HepG2 (cell line): ENCODE measurements around the gene XIST. TPM values are rescaled to one million over a fixed set of nuclear protein-coding genes. Genes with fewer than 3 reads are reported as not detected.

Source experiments
- ATAC-seq: fragments of 200-7000 bp; cut with Tn5 transposase; 3 replicates; pipeline ENCODE4 v1.9.1; 2020; ENCODE audit warnings: mild to moderate bottlenecking, moderate library complexity
- BruUV-seq: library from RNA; stranded (reverse); fragments of 400-500 nt; replicated peaks from 2 replicates; lab custom pipeline; 2021; lab: Mats Ljungman, UMichigan
- CTCF ChIA-PET: fragments of 300-600 bp; formaldehyde crosslinking; extraction: SDS; loops from one replicate; lab custom pipeline; 2021; ENCODE audit warnings: low total read pairs, inconsistent platforms, low intra/inter-chr PET ratio; lab: Yijun Ruan, JAX
- POLR2A ChIA-PET: fragments of 350-600 bp; sonication (Branson Sonifier 250); formaldehyde crosslinking; loops from one replicate; lab custom pipeline; 2020; ENCODE audit warnings: antibody characterized with exemption, inconsistent platforms; lab: Yijun Ruan, JAX
- DNase-seq: peaks from one replicate; pipeline ENCODE4 v3.0.0-alpha.2; 2015; ENCODE audit warnings: low spot score
- FAIRE-seq: peaks from 3 replicates; lab custom pipeline; 2011; peaks lifted over from hg19 to GRCh38; lab: Jason Lieb, UNC
- H2AFZ ChIP-seq: one replicate; pipeline ENCODE4 v1.6.1; 2011; ENCODE audit warnings: low read length, inconsistent platforms
- H3K27ac ChIP-seq: fragments of 300-600 bp; 3 replicates; pipeline ENCODE4 v1.8.0; 2011; ENCODE audit warnings: mixed run types, mild to moderate bottlenecking, mixed read lengths, low read length, inconsistent platforms; ENCODE audit not compliant: insufficient read depth; ENCODE audit errors: extremely low read length
- H3K27me3 ChIP-seq, 2 experiments: fragments of 200-600 bp in 1 of 2; 2 replicates in 1 of 2; 3 replicates in 1 of 2; pipeline versions ENCODE4 v1.6.0 to v1.8.0; 2011; ENCODE audit warnings: low read length in 2 of 2, mild to moderate bottlenecking in 2 of 2, moderate library complexity in 2 of 2, inconsistent platforms in 1 of 2; ENCODE audit not compliant: insufficient read depth in 2 of 2, control insufficient read depth in 1 of 2
- H3K36me3 ChIP-seq, 2 experiments: fragments of 200-600 bp in 1 of 2; replicated peaks in 1 of 2; 2 replicates in 1 of 2; 3 replicates in 1 of 2; pipeline versions ENCODE4 v1.5.1 to v1.8.0; 2011; ENCODE audit warnings: low read length in 2 of 2, inconsistent platforms in 1 of 2; ENCODE audit not compliant: insufficient read depth in 2 of 2, control insufficient read depth in 1 of 2
- H3K4me1 ChIP-seq: 2 replicates; pipeline ENCODE4 v1.5.1; 2012; ENCODE audit warnings: low read length, inconsistent platforms; ENCODE audit not compliant: insufficient read depth
- H3K4me2 ChIP-seq: 2 replicates; pipeline ENCODE4 v1.6.0; 2011; ENCODE audit warnings: low read depth, low read length, inconsistent platforms
- H3K4me3 ChIP-seq, 3 experiments: fragments of 200-600 bp in 1 of 3; sonication (generic), shearing (Covaris generic) in 1 of 3; replicated peaks in 1 of 3; 2 replicates each; pipeline ENCODE4 v1.5.1; 2011 to 2016; ENCODE audit warnings: low read length in 3 of 3, inconsistent platforms in 2 of 3, low read depth in 2 of 3, mild to moderate bottlenecking in 2 of 3, control low read depth in 1 of 3, mixed read lengths in 1 of 3; ENCODE audit not compliant: insufficient read depth in 1 of 3
- H3K79me2 ChIP-seq: one replicate; pipeline ENCODE4 v1.6.1; 2011; ENCODE audit warnings: low read length, inconsistent platforms; ENCODE audit not compliant: insufficient read depth
- H3K9ac ChIP-seq: 2 replicates; pipeline ENCODE4 v1.6.0; 2011; ENCODE audit warnings: mild to moderate bottlenecking, low read depth, low read length, inconsistent platforms; ENCODE audit not compliant: insufficient read depth
- H3K9me3 ChIP-seq: 2 replicates; pipeline ENCODE4 v1.5.1; 2012; ENCODE audit warnings: mild to moderate bottlenecking, low read length
- H4K20me1 ChIP-seq: 2 replicates; pipeline ENCODE4 v1.6.0; 2011; ENCODE audit warnings: inconsistent platforms, mild to moderate bottlenecking, low read length, moderate library complexity; ENCODE audit not compliant: insufficient read depth
- DNMT1 ChIP-seq: sonication (generic); formaldehyde crosslinking; IDR thresholded peaks from 2 replicates; pipeline ENCODE4 v1.5.1; 2020; ENCODE audit warnings: mild to moderate bottlenecking, missing genetic modification reagents
- E2F1 ChIP-seq: sonication (generic); formaldehyde crosslinking; IDR thresholded peaks from 2 replicates; pipeline ENCODE4 v1.5.0; 2020; ENCODE audit warnings: missing genetic modification reagents
- HNRNPH1 ChIP-seq: fragments of 200-400 bp; formaldehyde crosslinking; optimal IDR thresholded peaks from 2 replicates; pipeline ENCODE3; 2017; ENCODE audit warnings: mild to moderate bottlenecking, low read depth, low read length
- HNRNPL ChIP-seq: fragments of 200-400 bp; formaldehyde crosslinking; IDR thresholded peaks from 2 replicates; pipeline ENCODE4 v1.6.1; 2017; ENCODE audit warnings: mild to moderate bottlenecking, low read depth, low read length
- KMT2B ChIP-seq: IDR thresholded peaks from 2 replicates; pipeline ENCODE4 v1.6.1; 2016; ENCODE audit warnings: missing genetic modification reagents, missing compliant biosample characterization
- MAF1 ChIP-seq: sonication (generic); formaldehyde crosslinking; IDR thresholded peaks from 2 replicates; pipeline ENCODE4 v1.5.0; 2020; ENCODE audit warnings: missing genetic modification reagents, borderline replicate concordance
- MTA3 ChIP-seq: sonication (generic); formaldehyde crosslinking; IDR thresholded peaks from 2 replicates; pipeline ENCODE4 v1.4.0; 2020; ENCODE audit warnings: missing genetic modification reagents
- PHF21A ChIP-seq: sonication (generic); formaldehyde crosslinking; IDR thresholded peaks from 2 replicates; pipeline ENCODE4 v1.5.0; 2020; ENCODE audit warnings: mild to moderate bottlenecking, missing genetic modification reagents
- POGZ ChIP-seq: sonication (generic); formaldehyde crosslinking; IDR thresholded peaks from 2 replicates; pipeline ENCODE4 v1.4.0; 2020; ENCODE audit warnings: mild to moderate bottlenecking, missing genetic modification reagents
- RAD21 ChIP-seq: fragments of 450-650 bp; formaldehyde crosslinking; IDR thresholded peaks from 2 replicates; pipeline ENCODE4 v1.5.0; 2020; ENCODE audit warnings: mild to moderate bottlenecking
- RNF219 ChIP-seq: sonication (generic); formaldehyde crosslinking; IDR thresholded peaks from 2 replicates; pipeline ENCODE4 v1.5.0; 2020; ENCODE audit warnings: mild to moderate bottlenecking, missing genetic modification reagents
- TOPORS ChIP-seq: sonication (generic); formaldehyde crosslinking; IDR thresholded peaks from 2 replicates; pipeline ENCODE4 v1.8.0; 2023; ENCODE audit warnings: mild to moderate bottlenecking, missing genetic modification reagents
- ZBTB21 ChIP-seq: sonication (generic); formaldehyde crosslinking; IDR thresholded peaks from 2 replicates; pipeline ENCODE4 v1.4.0; 2020; ENCODE audit warnings: missing genetic modification reagents
- ZFYVE20 ChIP-seq: sonication (generic); formaldehyde crosslinking; IDR thresholded peaks from 2 replicates; pipeline ENCODE4 v1.8.0; 2023; ENCODE audit warnings: low read depth, mild to moderate bottlenecking, moderate library complexity, missing genetic modification reagents, borderline replicate concordance
- ZNF430 ChIP-seq: sonication (generic); formaldehyde crosslinking; IDR thresholded peaks from 2 replicates; pipeline ENCODE4 v1.9.0; 2021; ENCODE audit warnings: mild to moderate bottlenecking, missing genetic modification reagents
- ZNF639 ChIP-seq: conservative IDR thresholded peaks from 2 replicates; pipeline ENCODE4 v1.6.1; 2018; ENCODE audit warnings: missing genetic modification reagents
- WGBS: methylation state at CpG from one replicate; pipeline ENCODE4 v1.1.6; 2017; ENCODE audit warnings: low lambda C conversion rate; 5-methylcytosine and 5-hydroxymethylcytosine counted together
- in situ Hi-C: cut with HindIII; loops from 2 replicates; pipeline ENCODE4 v1.10.0; 2017; ENCODE audit warnings: low pct_unique_long_range_greater_than_20kb; ENCODE audit not compliant: extremely low pct_ligation_motif_present
- intact Hi-C: fragments of 100-400 bp; cut with micrococcal nuclease; formaldehyde crosslinking; loops from one replicate; pipeline ENCODE4 v1.10.0; 2022; ENCODE audit not compliant: unreplicated experiment
- polyA plus RNA-seq, 8 experiments: library from polyadenylated mRNA; depleted of rRNA in 3 of 8; stranded (reverse) in 7 of 8; unstranded in 1 of 8; fragments of >200 nt; fragmentation: Illumina TruSeq in 4 of 8; extraction: Trizol in 4 of 8; gene quantifications; 2 replicates each; pipeline versions ENCODE4 v1.2.1 to v1.2.3, GENCODE V29; 2011 to 2016; ENCODE audit warnings: low read depth in 4 of 8, missing spikeins in 1 of 8, mixed read lengths in 1 of 8; ENCODE audit not compliant: insufficient read depth in 1 of 8
- total RNA-seq, 5 experiments: library from RNA; depleted of rRNA; stranded (reverse); fragments of >200 nt; fragmentation: Illumina TruSeq; extraction: Trizol; gene quantifications; 2 replicates each; pipeline ENCODE4 v1.2.3, GENCODE V29; 2016; ENCODE audit warnings: low read depth in 1 of 5

The XIST gene
- total and polyA plus RNA-seq, 2 of the 13 experiments (the other 11 are each of a cell fraction or from before 2014, with no cell fraction given) = 0.02 to 0.26 TPM

GRCh38 chrX:73839152-73839551 is 13.4 kb downstream of the XIST start:
- Histone ChIP-seq H3K27ac (no peak overlapping the region), H3K4me1 (no peaks in the 10 kb centered on the region), H3K9me3 (no peaks in the 10 kb centered on the region), H4K20me1 (no peaks in the 10 kb centered on the region), H3K27me3 (no peaks in the 10 kb centered on the region; a peak in 1 of 5 replicates), H3K9ac (no peak overlapping the region), H3K36me3 (no peaks in the 10 kb centered on the region), H3K4me2 (no peak overlapping the region), H3K79me2 (no peaks in the 10 kb centered on the region), H2AFZ (no peak overlapping the region), H3K4me3 (no peak overlapping the region)
- FAIRE-seq = no peak
- WGBS = 0% methylated on average over 1 of the region's 1 CpG
- no peak for ATAC-seq
- DNase-seq = no peak
- POLR2A ChIA-PET = no interaction called here
- intact Hi-C loops (no loop called here), in situ Hi-C loops (no loop called here)
- CTCF ChIA-PET = no interaction called here
- BruUV-seq = no TSS peak
- TF ChIP-seq POGZ (no peak), MAF1 (CRISPR knock-in tag) (no peak), MTA3 (no peak), PHF21A (CRISPR knock-in tag) (no peak), ZNF639 (CRISPR knock-in tag) (no peak), ZBTB21 (CRISPR knock-in tag) (no peak), TOPORS (CRISPR knock-in tag) (no peak), HNRNPL (no peak)

- WGBS = 38% methylated on average over 3 of the region's 3 CpGs
- Histone ChIP-seq H3K9ac (no peak overlapping the region), H3K4me1 (no peaks in the 10 kb centered on the region), H3K9me3 (no peaks in the 10 kb centered on the region), H2AFZ (no peak overlapping the region), H4K20me1 (no peaks in the 10 kb centered on the region), H3K36me3 (no peaks in the 10 kb centered on the region), H3K79me2 (no peaks in the 10 kb centered on the region), H3K27me3 (no peaks in the 10 kb centered on the region; a peak in 1 of 5 replicates), H3K27ac (no peak overlapping the region), H3K4me3 (no peak overlapping the region), H3K4me2 (no peak overlapping the region)
- no peak for DNase-seq
- intact Hi-C loops = no loop called here
- ChIA-PET POLR2A (no interaction called here), CTCF (no interaction called here)
- FAIRE-seq = no peak
- BruUV-seq = no TSS peak
- in situ Hi-C loops = no loop called here
- no peak for ATAC-seq
- no peak for TF ChIP-seq DNMT1
- no peak for TF ChIP-seq RAD21
- no peak for TF ChIP-seq ZFYVE20 (CRISPR knock-in tag)
- TF ChIP-seq RNF219 (CRISPR knock-in tag) = no peak
- no peak for TF ChIP-seq KMT2B (CRISPR knock-in tag)
- TF ChIP-seq HNRNPH1 = no peak
- no peak for TF ChIP-seq ZNF430 (CRISPR knock-in tag)
- TF ChIP-seq E2F1 (CRISPR knock-in tag) = no peak
Observed at GRCh38 chrX:73838123-73838522, 14.4 kb downstream of the XIST start.
